ENCODE results near the gene CTCF.

- TF ChIP-seq CTCF (IDR thresholded peaks at IDR 0.05) (no peak), POLR2A (IDR thresholded peaks at IDR 0.05) (no peak)
These were observed 98.9 kb downstream of the CTCF start for GRCh38 chr16:67661101-67661761.

All from suprapubic skin (tissue), 3 donors.